Measurements from ENCODE around the gene TLK1. TPM values are rescaled to one million over a fixed set of nuclear protein-coding genes. Genes with fewer than 3 reads are reported as not detected.

The TLK1 gene
- total RNA-seq, 1 experiment from 2014 or later = 10.1 TPM

GRCh38 chr2:171046048-171046560, 114.6 kb downstream of the TLK1 start:
- Histone ChIP-seq H3K36me3 (ENCODE audit: low read depth, low read length) (peaks cover 53% of the 10 kb centered on the region; the same call in 1 of the 2 replicates), H3K4me2 (ENCODE audit: low read length) (no peak overlapping the region), H3K79me2 (ENCODE audit: low read length) (no peaks in the 10 kb centered on the region), H3F3A (ENCODE audit: low read length, unreplicated experiment) (no peaks in the 10 kb centered on the region), H3K27me3 (ENCODE audit: low read length) (no peaks in the 10 kb centered on the region), H2AFZ (ENCODE audit: low read length) (no peak overlapping the region), H3K9me2 (replicated peaks; ENCODE audit: low read length) (no peaks in the 10 kb centered on the region), H3K4me3 (ENCODE audit: low read length) (no peak overlapping the region), H3K9me3 (ENCODE audit: low read length) (no peaks in the 10 kb centered on the region), H3K9ac (ENCODE audit: low read length) (no peak overlapping the region), H3K4me1 (ENCODE audit: insufficient read depth, low read length) (no peaks in the 10 kb centered on the region), H4K20me1 (ENCODE audit: low read length) (no peaks in the 10 kb centered on the region), H3K27ac (ENCODE audit: low read length) (no peak overlapping the region)
- BruUV-seq (replicated peaks) = no TSS peak
- ChIA-PET POLR2A (ENCODE audit: unreplicated experiment) (no interaction called here), CTCF (no interaction called here)
- DNase-seq = no peak
- ATAC-seq = no peak
- intact Hi-C loops (cut with micrococcal nuclease) = no loop called here
- TF ChIP-seq CTCF (conservative IDR thresholded peaks at IDR 0.05; ENCODE audit: low read depth, low read length) = no peak
- no peak for TF ChIP-seq EZH2phosphoT487 (IDR thresholded peaks at IDR 0.05; ENCODE audit: borderline replicate concordance, low read length)
- TF ChIP-seq EZH2 (IDR thresholded peaks at IDR 0.05; ENCODE audit: low read length, unreplicated experiment) = no peak

- ATAC-seq = no peak
- no peaks in the 10 kb centered on the region for H4K20me1 ChIP-seq (ENCODE audit: low read length)
Observed at GRCh38 chr2:171044416-171044815, 116.3 kb downstream of the TLK1 start.

More at GRCh38 chr2:171044416-171044815, 116.3 kb downstream of the TLK1 start:
- Histone ChIP-seq H3K9me3 (ENCODE audit: low read length) (no peaks in the 10 kb centered on the region), H3K27ac (ENCODE audit: low read length) (no peak overlapping the region), H3K9me2 (replicated peaks; ENCODE audit: low read length) (no peaks in the 10 kb centered on the region), H2AFZ (ENCODE audit: low read length) (no peak overlapping the region), H3K27me3 (ENCODE audit: low read length) (no peaks in the 10 kb centered on the region), H3K4me2 (ENCODE audit: low read length) (no peak overlapping the region), H3K9ac (ENCODE audit: low read length) (no peak overlapping the region), H3K79me2 (ENCODE audit: low read length) (no peaks in the 10 kb centered on the region), H3F3A (ENCODE audit: low read length, unreplicated experiment) (no peaks in the 10 kb centered on the region), H3K4me1 (ENCODE audit: insufficient read depth, low read length) (no peaks in the 10 kb centered on the region), H3K36me3 (ENCODE audit: low read depth, low read length) (peaks cover 50% of the 10 kb centered on the region; the same call in 1 of the 2 replicates), H3K4me3 (ENCODE audit: low read length) (no peak overlapping the region)
- intact Hi-C loops (cut with micrococcal nuclease) = no loop called here
- DNase-seq = no peak
- TF ChIP-seq EZH2 (IDR thresholded peaks at IDR 0.05; ENCODE audit: low read length, unreplicated experiment) = no peak
- no peak for TF ChIP-seq EZH2phosphoT487 (IDR thresholded peaks at IDR 0.05; ENCODE audit: borderline replicate concordance, low read length)
- no peak for TF ChIP-seq CTCF (conservative IDR thresholded peaks at IDR 0.05; ENCODE audit: low read depth, low read length)
- ChIA-PET POLR2A (ENCODE audit: unreplicated experiment) (no interaction called here), CTCF (no interaction called here)
- no TSS peak for BruUV-seq (replicated peaks)
